H9 (cell line): Measurements from ENCODE around the gene ITGB3. TPM values are rescaled to one million over a fixed set of nuclear protein-coding genes. Genes with fewer than 3 reads are reported as not detected.

Source experiments
- DNase-seq: peaks from one replicate; pipeline ENCODE4 v3.0.0-alpha.2; 2017
- H2AFZ ChIP-seq: one replicate; pipeline ENCODE4 v1.6.1; 2013; ENCODE audit warnings: mild to moderate bottlenecking, low read length, control low read depth, moderate library complexity
- H2AK5ac ChIP-seq: 2 replicates; pipeline ENCODE4 v1.6.1; 2013; ENCODE audit warnings: low read length, control low read depth, mixed read lengths; ENCODE audit not compliant: insufficient read length
- H2BK120ac ChIP-seq: one replicate; pipeline ENCODE4 v1.6.1; 2013; ENCODE audit warnings: low read depth, mild to moderate bottlenecking, low read length, control low read depth, inconsistent platforms; ENCODE audit not compliant: poor library complexity, severe bottlenecking
- H2BK12ac ChIP-seq: 2 replicates; pipeline ENCODE4 v1.6.1; 2013; ENCODE audit warnings: low read length, control low read depth, mixed read lengths, low read depth; ENCODE audit not compliant: insufficient read length
- H2BK15ac ChIP-seq: 2 replicates; pipeline ENCODE4 v1.6.1; 2013; ENCODE audit warnings: low read depth, low read length, control low read depth
- H2BK20ac ChIP-seq: one replicate; pipeline ENCODE4 v1.6.1; 2013; ENCODE audit warnings: low read depth, mild to moderate bottlenecking, low read length, control low read depth, inconsistent platforms; ENCODE audit not compliant: poor library complexity, severe bottlenecking
- H2BK5ac ChIP-seq: 2 replicates; pipeline ENCODE4 v1.6.1; 2013; ENCODE audit warnings: low read length, control low read depth, mixed read lengths; ENCODE audit not compliant: insufficient read length
- H3K14ac ChIP-seq: 2 replicates; pipeline ENCODE4 v1.6.1; 2013; ENCODE audit warnings: low read length, control low read depth; ENCODE audit not compliant: insufficient read depth
- H3K18ac ChIP-seq: 2 replicates; pipeline ENCODE4 v1.6.1; 2013; ENCODE audit warnings: low read depth, mild to moderate bottlenecking, mixed read lengths, low read length, control low read depth; ENCODE audit not compliant: insufficient read length
- H3K23ac ChIP-seq: 2 replicates; pipeline ENCODE4 v1.6.1; 2013; ENCODE audit warnings: low read length, control low read depth, mixed read lengths, low read depth; ENCODE audit not compliant: insufficient read length
- H3K23me2 ChIP-seq: 2 replicates; pipeline ENCODE4 v1.6.1; 2013; ENCODE audit warnings: low read depth, mild to moderate bottlenecking, mixed read lengths, low read length, control low read depth; ENCODE audit not compliant: insufficient read length, poor library complexity, severe bottlenecking
- H3K27ac ChIP-seq: 2 replicates; pipeline ENCODE4 v1.5.1; 2013; ENCODE audit warnings: low read length, control low read depth, mixed read lengths, low read depth; ENCODE audit not compliant: insufficient read length
- H3K27me3 ChIP-seq: 2 replicates; pipeline ENCODE4 v1.6.1; 2013; ENCODE audit warnings: low read length, control low read depth, inconsistent platforms; ENCODE audit not compliant: insufficient read depth
- H3K4ac ChIP-seq: 2 replicates; pipeline ENCODE4 v1.6.1; 2013; ENCODE audit warnings: low read depth, mild to moderate bottlenecking, control low read depth, inconsistent platforms, low read length, moderate library complexity
- H3K4me1 ChIP-seq: 2 replicates; pipeline ENCODE4 v1.6.1; 2013; ENCODE audit warnings: low read length, control low read depth, inconsistent platforms; ENCODE audit not compliant: insufficient read depth
- H3K4me2 ChIP-seq: 2 replicates; pipeline ENCODE4 v1.6.1; 2013; ENCODE audit warnings: low read length, control low read depth, mixed read lengths; ENCODE audit not compliant: insufficient read length, insufficient read depth
- H3K56ac ChIP-seq: 2 replicates; pipeline ENCODE4 v1.6.1; 2013; ENCODE audit warnings: low read depth, mild to moderate bottlenecking, mixed read lengths, low read length, control low read depth; ENCODE audit not compliant: insufficient read length
- H3K79me1 ChIP-seq: 2 replicates; pipeline ENCODE4 v1.6.1; 2013; ENCODE audit warnings: low read depth, mild to moderate bottlenecking, moderate library complexity, low read length, control low read depth, inconsistent platforms; ENCODE audit not compliant: insufficient read depth, poor library complexity, severe bottlenecking
- H3K79me2 ChIP-seq: 2 replicates; pipeline ENCODE4 v1.6.1; 2013; ENCODE audit warnings: low read length, control low read depth, inconsistent platforms; ENCODE audit not compliant: insufficient read depth
- H3K9ac ChIP-seq: 2 replicates; pipeline ENCODE4 v1.6.1; 2013; ENCODE audit warnings: low read length, control low read depth, mixed read lengths; ENCODE audit not compliant: insufficient read length; ENCODE audit errors: extremely low read depth
- H3K9me3 ChIP-seq: one replicate; pipeline ENCODE4 v1.6.1; 2013; ENCODE audit warnings: low read depth, low read length, inconsistent platforms; ENCODE audit not compliant: control insufficient read depth
- H3T11ph ChIP-seq: one replicate; pipeline ENCODE4 v1.6.1; 2013; ENCODE audit warnings: mild to moderate bottlenecking, low read length, control low read depth, inconsistent platforms
- H4K20me1 ChIP-seq: one replicate; pipeline ENCODE4 v1.6.1; 2013; ENCODE audit not compliant: control insufficient read depth, insufficient read length, insufficient read depth
- H4K5ac ChIP-seq: 2 replicates; pipeline ENCODE4 v1.6.1; 2013; ENCODE audit warnings: low read depth, mild to moderate bottlenecking, mixed read lengths, low read length, control low read depth; ENCODE audit not compliant: insufficient read length
- H4K8ac ChIP-seq: replicated peaks from 2 replicates; pipeline ENCODE4 v1.6.1; 2013; ENCODE audit warnings: low read length, control low read depth, mixed read lengths, low read depth; ENCODE audit not compliant: insufficient read length
- H4K91ac ChIP-seq: 2 replicates; pipeline ENCODE4 v1.6.1; 2013; ENCODE audit warnings: low read depth, mild to moderate bottlenecking, moderate library complexity, mixed read lengths, low read length, control low read depth; ENCODE audit not compliant: insufficient read length
- H3K27ac Mint-ChIP-seq, 3 experiments: 2 replicates in 2 of 3; 3 replicates in 1 of 3; pipeline ENCODE4 v1.8.0; 2020 to 2021; ENCODE audit warnings: mixed read lengths in 3 of 3, mild to moderate bottlenecking in 1 of 3, moderate library complexity in 1 of 3
- H3K27me3 Mint-ChIP-seq: 2 replicates; pipeline ENCODE4 v1.8.0; 2021; ENCODE audit warnings: low read depth, mild to moderate bottlenecking, moderate library complexity, mixed read lengths
- H3K36me3 Mint-ChIP-seq, 3 experiments: 2 replicates in 2 of 3; 3 replicates in 1 of 3; pipeline ENCODE4 v1.8.0; 2020 to 2021; ENCODE audit warnings: low read depth in 3 of 3, mixed read lengths in 3 of 3; ENCODE audit not compliant: insufficient read depth in 1 of 3
- H3K4me1 Mint-ChIP-seq, 2 experiments: 2 replicates each; pipeline ENCODE4 v1.8.0; 2020; ENCODE audit warnings: mixed read lengths in 2 of 2
- H3K4me3 Mint-ChIP-seq, 2 experiments: 2 replicates in 1 of 2; 3 replicates in 1 of 2; pipeline ENCODE4 v1.8.0; 2020 to 2021; ENCODE audit warnings: mild to moderate bottlenecking in 2 of 2, mixed read lengths in 2 of 2, moderate library complexity in 1 of 2
- H3K9me3 Mint-ChIP-seq, 2 experiments: 2 replicates in 1 of 2; 3 replicates in 1 of 2; pipeline ENCODE4 v1.8.0; 2020; ENCODE audit warnings: mild to moderate bottlenecking in 2 of 2, mixed read lengths in 2 of 2, moderate library complexity in 1 of 2
- whole genome bisulfite sequencing: extraction: QIAGEN DNeasy Blood & Tissue Kit; methylation state at CpG from one replicate; pipeline ENCODE4 v1.1.7; 2013; ENCODE audit warnings: missing lambda C conversion rate, low lambda C conversion rate, mixed read lengths; ENCODE audit not compliant: insufficient read length; ENCODE audit errors: extremely low coverage; 5-methylcytosine and 5-hydroxymethylcytosine counted together
- total RNA-seq: library from RNA; stranded (reverse); gene quantifications from 2 replicates; pipeline ENCODE4 v1.2.1, GENCODE V29; 2021
- TF ChIP-seq, protein P1 (sequence below): fragments of 200-600 bp; sonication (generic); conservative IDR thresholded peaks from 3 replicates; pipeline ENCODE4 v1.8.0; 2021; ENCODE audit warnings: antibody characterized with exemption, mild to moderate bottlenecking

The ITGB3 gene
- total RNA-seq, 1 experiment from 2014 or later = not detected

DNA sequence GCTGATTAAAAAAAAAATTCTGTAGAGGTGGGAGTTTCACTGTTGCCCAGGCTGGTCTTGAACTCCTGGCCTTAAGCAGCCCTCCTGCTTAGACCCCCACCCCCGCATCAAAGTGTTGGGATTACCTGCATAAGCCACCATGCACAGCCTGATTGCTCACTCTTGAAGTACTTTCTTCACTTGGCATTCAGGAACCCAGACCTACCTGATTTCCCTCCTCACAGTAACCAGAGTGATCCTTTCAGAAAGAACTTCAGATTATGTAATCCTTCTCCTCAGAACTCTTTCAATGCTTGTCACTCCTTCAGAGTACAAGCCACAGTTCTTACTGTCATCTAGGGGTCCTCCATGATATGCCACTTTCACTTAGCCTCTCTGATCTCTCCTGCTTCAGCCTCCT, 71.5 kb downstream of the ITGB3 start:
- H3K9me3 ChIP-seq = no peaks in the 10 kb centered on the region
- H3K4me1 ChIP-seq = no peaks in the 10 kb centered on the region
- no peaks in the 10 kb centered on the region for H3K79me2 ChIP-seq
- TF ChIP-seq, protein P1, sequence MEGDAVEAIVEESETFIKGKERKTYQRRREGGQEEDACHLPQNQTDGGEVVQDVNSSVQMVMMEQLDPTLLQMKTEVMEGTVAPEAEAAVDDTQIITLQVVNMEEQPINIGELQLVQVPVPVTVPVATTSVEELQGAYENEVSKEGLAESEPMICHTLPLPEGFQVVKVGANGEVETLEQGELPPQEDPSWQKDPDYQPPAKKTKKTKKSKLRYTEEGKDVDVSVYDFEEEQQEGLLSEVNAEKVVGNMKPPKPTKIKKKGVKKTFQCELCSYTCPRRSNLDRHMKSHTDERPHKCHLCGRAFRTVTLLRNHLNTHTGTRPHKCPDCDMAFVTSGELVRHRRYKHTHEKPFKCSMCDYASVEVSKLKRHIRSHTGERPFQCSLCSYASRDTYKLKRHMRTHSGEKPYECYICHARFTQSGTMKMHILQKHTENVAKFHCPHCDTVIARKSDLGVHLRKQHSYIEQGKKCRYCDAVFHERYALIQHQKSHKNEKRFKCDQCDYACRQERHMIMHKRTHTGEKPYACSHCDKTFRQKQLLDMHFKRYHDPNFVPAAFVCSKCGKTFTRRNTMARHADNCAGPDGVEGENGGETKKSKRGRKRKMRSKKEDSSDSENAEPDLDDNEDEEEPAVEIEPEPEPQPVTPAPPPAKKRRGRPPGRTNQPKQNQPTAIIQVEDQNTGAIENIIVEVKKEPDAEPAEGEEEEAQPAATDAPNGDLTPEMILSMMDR = no peak
- H3K18ac ChIP-seq = no peak overlapping the region
- Mint-ChIP-seq H3K27me3 (peaks cover 39% of the 10 kb centered on the region), H3K4me3 (no peak overlapping the region), H3K27ac (no peak overlapping the region), H3K4me1 (peaks cover 8 to 22% of the 10 kb centered on the region in 2 experiments), H3K36me3 (peaks cover 6 to 12% (median 7%) of the 10 kb centered on the region in 3 experiments), H3K9me3 (peaks cover 13% of the 10 kb centered on the region in 2 experiments)
- H3K9ac ChIP-seq = no peak overlapping the region
- H2BK20ac ChIP-seq = no peak overlapping the region
- no peak overlapping the region for H2AK5ac ChIP-seq
- H3K79me1 ChIP-seq = no peaks in the 10 kb centered on the region
- H2BK5ac ChIP-seq = no peak overlapping the region
- no peak overlapping the region for H4K5ac ChIP-seq
- WGBS = no CpG with 5 or more reads among the region's 1 CpG
- DNase-seq = no peak
- no peaks in the 10 kb centered on the region for H4K20me1 ChIP-seq
- no peak overlapping the region for H3T11ph ChIP-seq
- no peaks in the 10 kb centered on the region for H3K27me3 ChIP-seq
- no peak overlapping the region for H3K56ac ChIP-seq
- no peak overlapping the region for H3K14ac ChIP-seq
- no peak overlapping the region for H4K91ac ChIP-seq
- no peak overlapping the region for H3K23ac ChIP-seq
- H3K4me2 ChIP-seq = peak overlapping the region; percentile 64
- H3K23me2 ChIP-seq = peaks cover 15% of the 10 kb centered on the region
- no peak overlapping the region for H3K4ac ChIP-seq
- H2BK120ac ChIP-seq = no peak overlapping the region
- H2BK12ac ChIP-seq = no peak overlapping the region
- H4K8ac ChIP-seq = no peak overlapping the region
- H3K27ac ChIP-seq = no peak overlapping the region
- H2BK15ac ChIP-seq = no peak overlapping the region
- H2AFZ ChIP-seq = no peak overlapping the region
